Effector CD4-positive, alpha-beta T cell (primary cell): ENCODE measurements around the gene ISL2.

ENCODE experiments used
- DNase-seq: peaks from one replicate; pipeline ENCODE4 v3.0.0-alpha.2; 2020

ISL2 gene

GRCh38 chr15:76328106-76328696 is 8.4 kb upstream of the ISL2 start:
- no peak for DNase-seq

GRCh38 chr15:76328958-76329357 is 7.6 kb upstream of the ISL2 start:
- no peak for DNase-seq

GRCh38 chr15:76330080-76330680 is 6.4 kb upstream of the ISL2 start:
- no peak for DNase-seq

GRCh38 chr15:76332796-76333195 is 3.8 kb upstream of the ISL2 start:
- DNase-seq = no peak

GRCh38 chr15:76333309-76333708 is 3.3 kb upstream of the ISL2 start:
- DNase-seq = no peak

GRCh38 chr15:76333720-76334437 is 2.7 kb upstream of the ISL2 start:
- DNase-seq = no peak

GRCh38 chr15:76334438-76335306 is 1.9 kb upstream of the ISL2 start:
- no peak for DNase-seq

GRCh38 chr15:76335307-76336253 is 993 bp upstream of the ISL2 start:
- DNase-seq = no peak

- DNase-seq = no peak
Measured at GRCh38 chr15:76337059-76337695, 604 bp downstream of the ISL2 start.

- no peak for DNase-seq
Measured at GRCh38 chr15:76337696-76338485, 1.3 kb downstream of the ISL2 start.

- DNase-seq = no peak
Measured at GRCh38 chr15:76338486-76339304, 2.1 kb downstream of the ISL2 start.

- DNase-seq = no peak
Measured at GRCh38 chr15:76339305-76340197, 3.0 kb downstream of the ISL2 start.

- no peak for DNase-seq
Measured at GRCh38 chr15:76340198-76340802, 3.7 kb downstream of the ISL2 start.

GRCh38 chr15:76340803-76341365 is 4.3 kb downstream of the ISL2 start:
- peak; percentile 26 for DNase-seq

GRCh38 chr15:76341366-76342057 is 4.9 kb downstream of the ISL2 start:
- no peak for DNase-seq

GRCh38 chr15:76342058-76342381 is 5.4 kb downstream of the ISL2 start:
- DNase-seq = no peak

GRCh38 chr15:76342382-76343201 is 6.0 kb downstream of the ISL2 start:
- no peak for DNase-seq
